Testis (tissue), 2 donors: ENCODE results near the gene CACNA2D1.

ENCODE experiments used
- POLR2A ChIP-seq: fragments of 450-650 bp; IDR thresholded peaks from one replicate; pipeline ENCODE4 v1.6.1; 2017; ENCODE audit warnings: antibody characterized with exemption, mild to moderate bottlenecking, moderate library complexity
- TF ChIP-seq, protein P1 (sequence below), 3 experiments: fragments of 450-650 bp in 2 of 3; fragments of 200-600 bp in 1 of 3; sonication (generic) in 1 of 3; IDR thresholded peaks; one replicate each; pipeline ENCODE4 v1.5.1; 2016 to 2019; ENCODE audit warnings: antibody characterized with exemption in 3 of 3, mild to moderate bottlenecking in 2 of 3, moderate library complexity in 1 of 3

DNA sequence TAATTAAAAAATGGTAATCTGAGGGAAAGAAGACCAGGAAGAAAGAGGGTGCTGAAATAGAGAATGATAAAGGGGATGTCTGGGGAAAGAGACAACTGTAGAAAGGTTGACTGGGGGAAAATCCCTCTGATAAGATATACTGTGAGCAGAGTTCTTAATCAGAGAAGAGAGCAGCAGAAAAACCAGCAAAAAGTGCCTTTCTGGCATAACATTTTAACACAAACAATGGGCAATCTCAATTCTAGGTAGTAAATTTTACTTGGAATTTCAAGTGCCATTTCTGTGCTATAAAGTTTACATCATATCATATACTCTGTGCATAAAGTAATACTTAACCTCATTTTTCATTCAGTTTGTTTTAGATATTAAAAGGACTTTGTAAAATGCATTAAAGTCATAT, 421.9 kb downstream of the CACNA2D1 start:
- TF ChIP-seq, protein P1, sequence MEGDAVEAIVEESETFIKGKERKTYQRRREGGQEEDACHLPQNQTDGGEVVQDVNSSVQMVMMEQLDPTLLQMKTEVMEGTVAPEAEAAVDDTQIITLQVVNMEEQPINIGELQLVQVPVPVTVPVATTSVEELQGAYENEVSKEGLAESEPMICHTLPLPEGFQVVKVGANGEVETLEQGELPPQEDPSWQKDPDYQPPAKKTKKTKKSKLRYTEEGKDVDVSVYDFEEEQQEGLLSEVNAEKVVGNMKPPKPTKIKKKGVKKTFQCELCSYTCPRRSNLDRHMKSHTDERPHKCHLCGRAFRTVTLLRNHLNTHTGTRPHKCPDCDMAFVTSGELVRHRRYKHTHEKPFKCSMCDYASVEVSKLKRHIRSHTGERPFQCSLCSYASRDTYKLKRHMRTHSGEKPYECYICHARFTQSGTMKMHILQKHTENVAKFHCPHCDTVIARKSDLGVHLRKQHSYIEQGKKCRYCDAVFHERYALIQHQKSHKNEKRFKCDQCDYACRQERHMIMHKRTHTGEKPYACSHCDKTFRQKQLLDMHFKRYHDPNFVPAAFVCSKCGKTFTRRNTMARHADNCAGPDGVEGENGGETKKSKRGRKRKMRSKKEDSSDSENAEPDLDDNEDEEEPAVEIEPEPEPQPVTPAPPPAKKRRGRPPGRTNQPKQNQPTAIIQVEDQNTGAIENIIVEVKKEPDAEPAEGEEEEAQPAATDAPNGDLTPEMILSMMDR (IDR thresholded peaks at IDR 0.05) = no peak
- TF ChIP-seq POLR2A = no peak
